Activated CD4-positive, alpha-beta T cell treated with anti-CD3 and anti-CD28 coated beads, Interleukin-2, Interleukin-4, amounts not matched to agents 100 ng/mL and 50 ng/mL, durations not matched to agents 16 hours and 8 hours (primary cell): ENCODE measurements around the gene POMT2.

ENCODE experiments used
- DNase-seq: peaks from one replicate; pipeline ENCODE4 v3.0.0-alpha.2; 2020; ENCODE audit warnings: low spot score

Gene POMT2

DNA sequence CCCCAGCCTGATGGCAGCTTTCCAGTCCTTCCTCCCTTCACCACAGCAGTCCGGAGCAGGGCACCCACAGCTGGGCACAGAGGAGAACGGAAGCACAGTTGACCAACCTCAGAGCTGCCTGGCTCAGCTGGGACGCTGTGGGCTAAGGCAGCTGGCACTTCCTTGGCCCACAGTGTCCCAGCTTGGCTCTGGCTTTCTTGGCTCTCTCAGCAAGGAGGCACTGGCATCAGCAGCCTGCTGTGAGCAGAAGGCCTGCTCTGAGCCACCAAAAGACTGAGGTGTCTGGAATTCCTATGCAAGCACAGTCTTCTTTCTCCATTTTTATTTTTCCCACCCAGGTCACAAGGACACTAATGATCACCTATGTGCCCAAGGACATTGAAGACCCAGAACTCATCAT, 82.3 kb downstream of the POMT2 start:
- DNase-seq = no peak

DNA sequence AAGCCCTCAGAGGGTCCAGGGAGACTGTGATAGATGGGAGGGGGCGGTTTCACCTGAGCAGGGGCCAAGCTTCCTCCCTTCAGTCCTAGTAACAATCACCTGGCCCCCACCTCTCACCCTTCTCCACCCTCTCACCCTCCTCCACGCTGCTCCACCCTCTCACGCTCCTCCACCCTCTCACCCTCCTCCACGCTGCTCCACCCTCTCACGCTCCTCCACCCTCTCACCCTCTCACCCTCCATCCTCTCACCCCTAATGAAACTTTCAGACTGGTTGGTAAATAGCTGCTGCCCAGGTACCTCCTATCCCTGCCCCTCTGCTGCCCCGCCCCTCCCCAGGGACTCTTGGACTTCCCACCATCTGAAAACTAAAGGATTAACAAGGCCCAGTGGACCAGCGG, 83.9 kb downstream of the POMT2 start:
- DNase-seq = no peak

DNA sequence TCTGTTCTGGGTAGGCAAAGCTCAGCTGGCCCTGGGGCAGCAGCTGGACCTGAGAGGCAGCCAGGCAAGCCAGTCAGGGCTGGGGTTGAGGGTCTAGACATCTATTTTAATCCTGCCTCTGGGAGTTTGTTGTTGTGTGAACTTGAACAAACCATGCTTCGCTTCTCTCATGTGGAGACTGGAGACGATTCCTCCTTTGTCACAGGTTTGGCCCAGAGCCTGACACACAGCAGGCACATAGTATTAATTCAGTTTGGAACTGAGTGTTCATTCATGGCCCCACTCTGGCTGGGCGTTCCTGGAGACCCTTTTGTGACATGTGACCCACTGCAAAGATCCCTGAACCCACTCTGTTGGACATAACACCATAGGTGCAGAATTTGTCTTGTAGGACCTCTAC, 89.0 kb downstream of the POMT2 start:
- DNase-seq = no peak

DNA sequence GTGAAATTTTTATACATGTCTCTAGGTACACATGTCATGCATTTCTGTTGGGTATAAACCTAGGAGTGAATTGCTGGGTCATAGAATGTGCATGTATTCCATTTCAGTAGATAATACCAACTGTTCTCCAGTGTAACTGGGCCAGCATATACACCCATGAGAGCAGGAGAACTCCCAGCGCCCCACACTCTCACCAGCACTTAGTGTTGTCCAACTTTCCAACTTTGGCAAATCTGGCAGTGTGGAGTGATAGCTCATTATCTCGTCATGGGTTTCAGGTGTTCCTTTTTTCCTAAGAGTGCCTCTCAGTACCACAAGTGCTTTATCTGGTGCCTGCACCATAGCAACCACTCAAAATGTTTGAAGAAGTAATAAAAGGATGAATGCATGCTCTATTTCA, 89.8 kb downstream of the POMT2 start:
- no peak for DNase-seq

DNA sequence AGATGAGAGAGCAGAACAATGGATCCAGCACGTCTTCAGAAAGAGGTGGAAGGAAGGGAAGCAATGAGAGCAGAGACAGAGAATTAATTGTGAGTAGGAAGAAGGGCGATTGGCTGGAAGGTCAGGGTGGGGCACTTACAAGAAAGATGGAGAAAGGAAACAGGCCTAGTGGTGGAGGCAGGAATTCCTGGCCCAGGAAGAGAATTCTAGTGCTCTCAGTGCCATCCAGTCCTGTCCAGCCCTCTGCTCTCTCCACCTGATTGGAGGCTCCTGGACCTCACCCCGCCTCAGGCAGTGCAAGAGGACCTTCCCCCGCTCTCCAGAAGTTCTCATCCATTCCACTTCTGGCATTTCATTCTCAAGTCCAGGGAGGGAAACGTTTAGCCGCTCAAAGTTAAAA, 92.6 kb downstream of the POMT2 start:
- no peak for DNase-seq

DNA sequence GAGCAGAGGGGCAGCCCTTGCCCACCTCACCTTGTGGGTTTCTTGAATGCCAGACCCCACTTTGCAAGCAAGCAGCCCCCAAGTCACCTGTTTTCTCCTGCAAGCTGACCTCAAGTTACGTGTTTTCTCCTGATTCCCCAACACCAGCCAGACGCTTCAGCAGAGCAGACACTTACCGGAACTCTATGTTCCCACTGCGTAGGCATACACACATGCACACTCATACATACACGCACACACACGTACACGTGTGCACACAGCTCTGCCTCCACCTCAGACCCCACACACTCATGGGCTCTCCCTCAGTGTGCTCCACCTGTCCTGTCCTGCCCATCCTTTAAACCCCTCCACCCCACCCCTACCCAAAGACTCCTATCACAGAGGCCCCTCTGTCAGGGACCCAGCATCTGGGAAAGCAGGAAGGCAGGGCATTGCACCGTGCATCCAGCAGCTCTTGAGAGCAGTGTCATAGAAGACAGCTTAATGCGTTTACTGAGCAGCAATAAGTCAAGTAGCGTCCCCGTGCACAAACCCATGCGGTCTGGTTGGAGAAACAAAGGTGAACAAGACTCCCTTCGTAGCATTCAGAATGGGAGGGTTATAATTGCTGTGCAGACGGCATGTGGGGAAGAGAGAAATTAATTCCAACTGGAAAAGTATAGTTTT, 94.7 kb downstream of the POMT2 start:
- DNase-seq = no peak

DNA sequence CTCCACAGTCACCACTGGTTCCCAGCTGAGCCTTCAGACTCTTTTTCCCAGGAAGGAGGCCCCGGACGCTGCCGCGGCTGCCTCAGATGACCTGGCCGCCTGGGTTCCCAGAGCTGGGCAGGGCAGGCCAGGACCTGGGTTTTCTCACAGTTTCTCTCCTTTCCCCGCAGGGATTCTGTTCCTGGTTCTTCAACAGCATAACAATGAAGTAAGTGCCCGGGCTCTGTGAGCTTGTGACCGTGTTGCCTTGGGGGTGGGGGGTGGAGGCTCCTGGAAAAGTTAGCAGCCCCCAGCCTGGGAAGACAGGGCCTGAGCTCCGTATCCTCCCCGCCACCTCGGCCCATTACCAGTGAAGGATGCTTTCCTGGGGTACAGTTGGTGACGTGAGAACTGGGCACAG, 95.4 kb downstream of the POMT2 start:
- no peak for DNase-seq
